ENCODE results near the gene ATP5F1D.
A peak's percentile ranks its signal among the peaks of the same experiment; 100 is the strongest.

DNA sequence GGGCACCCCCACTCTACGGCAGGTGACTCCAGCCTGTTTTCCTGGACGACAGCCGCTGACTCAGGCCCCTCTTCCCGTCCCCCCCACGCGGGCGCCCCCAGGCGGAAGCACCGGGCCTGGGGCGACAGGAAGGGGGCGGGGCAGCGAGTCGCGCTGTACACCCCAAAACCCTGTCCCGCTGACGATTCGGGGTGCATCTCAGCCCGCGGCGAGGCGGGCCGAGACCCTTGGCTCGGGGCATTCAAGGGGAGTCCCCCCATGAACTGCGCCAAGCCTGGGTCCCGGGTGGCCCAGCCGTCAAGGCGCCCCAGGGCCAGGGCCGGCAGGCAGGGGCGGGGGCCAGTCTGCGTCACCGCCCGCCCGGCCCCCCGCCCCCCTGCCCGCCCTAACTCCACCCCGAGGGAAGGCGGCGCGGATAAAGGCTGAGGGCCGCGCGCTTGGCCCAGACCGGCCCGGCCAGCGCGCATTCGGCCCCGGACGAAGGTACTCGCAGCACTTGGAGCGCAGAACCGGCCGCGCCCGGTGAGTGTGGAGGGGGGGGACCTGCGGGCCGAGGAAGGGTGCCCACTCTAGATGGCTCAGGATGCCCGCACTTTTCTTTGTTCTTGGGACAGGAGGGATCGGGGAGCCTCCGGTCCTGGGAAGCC, 6.7 kb downstream of the ATP5F1D start, which contains the start of gene MIDN:
- TF ChIP-seq POLR2A (IDR thresholded peaks at IDR 0.05), result peak; percentile 93 to 97 (median 97)
- TF ChIP-seq, protein P1, sequence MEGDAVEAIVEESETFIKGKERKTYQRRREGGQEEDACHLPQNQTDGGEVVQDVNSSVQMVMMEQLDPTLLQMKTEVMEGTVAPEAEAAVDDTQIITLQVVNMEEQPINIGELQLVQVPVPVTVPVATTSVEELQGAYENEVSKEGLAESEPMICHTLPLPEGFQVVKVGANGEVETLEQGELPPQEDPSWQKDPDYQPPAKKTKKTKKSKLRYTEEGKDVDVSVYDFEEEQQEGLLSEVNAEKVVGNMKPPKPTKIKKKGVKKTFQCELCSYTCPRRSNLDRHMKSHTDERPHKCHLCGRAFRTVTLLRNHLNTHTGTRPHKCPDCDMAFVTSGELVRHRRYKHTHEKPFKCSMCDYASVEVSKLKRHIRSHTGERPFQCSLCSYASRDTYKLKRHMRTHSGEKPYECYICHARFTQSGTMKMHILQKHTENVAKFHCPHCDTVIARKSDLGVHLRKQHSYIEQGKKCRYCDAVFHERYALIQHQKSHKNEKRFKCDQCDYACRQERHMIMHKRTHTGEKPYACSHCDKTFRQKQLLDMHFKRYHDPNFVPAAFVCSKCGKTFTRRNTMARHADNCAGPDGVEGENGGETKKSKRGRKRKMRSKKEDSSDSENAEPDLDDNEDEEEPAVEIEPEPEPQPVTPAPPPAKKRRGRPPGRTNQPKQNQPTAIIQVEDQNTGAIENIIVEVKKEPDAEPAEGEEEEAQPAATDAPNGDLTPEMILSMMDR (IDR thresholded peaks at IDR 0.05), result peak in 4 of 7 experiments; percentile 22 to 43 (median 27)

Data from body of pancreas (tissue), 4 donors.